T-helper 22 cell (primary cell): Measurements from ENCODE around the gene PTPN4.

Source experiments
- DNase-seq: peaks from one replicate; pipeline ENCODE4 v3.0.0-alpha.2; 2020; ENCODE audit warnings: low read depth

The PTPN4 gene

DNA sequence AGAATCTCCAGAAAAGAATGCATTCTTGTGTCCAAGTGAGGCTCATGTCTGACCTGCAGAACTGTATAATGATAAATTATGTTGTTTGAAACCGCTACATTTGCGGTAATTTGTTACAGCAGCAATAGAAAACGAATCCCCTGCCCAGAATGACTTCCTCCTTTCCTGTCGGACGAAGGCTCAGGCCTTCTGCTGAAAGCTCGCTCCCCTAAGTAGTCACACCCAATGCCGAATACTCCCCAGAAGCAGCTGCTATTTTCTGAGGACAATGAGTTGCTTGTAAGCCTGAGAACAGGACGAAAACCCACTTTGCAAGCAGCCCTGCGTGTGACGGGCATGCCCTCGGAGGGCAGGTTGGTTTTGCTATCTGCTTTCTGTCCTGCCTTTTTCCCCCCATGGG is 27.7 kb upstream of the PTPN4 start:
- no peak for DNase-seq

DNA sequence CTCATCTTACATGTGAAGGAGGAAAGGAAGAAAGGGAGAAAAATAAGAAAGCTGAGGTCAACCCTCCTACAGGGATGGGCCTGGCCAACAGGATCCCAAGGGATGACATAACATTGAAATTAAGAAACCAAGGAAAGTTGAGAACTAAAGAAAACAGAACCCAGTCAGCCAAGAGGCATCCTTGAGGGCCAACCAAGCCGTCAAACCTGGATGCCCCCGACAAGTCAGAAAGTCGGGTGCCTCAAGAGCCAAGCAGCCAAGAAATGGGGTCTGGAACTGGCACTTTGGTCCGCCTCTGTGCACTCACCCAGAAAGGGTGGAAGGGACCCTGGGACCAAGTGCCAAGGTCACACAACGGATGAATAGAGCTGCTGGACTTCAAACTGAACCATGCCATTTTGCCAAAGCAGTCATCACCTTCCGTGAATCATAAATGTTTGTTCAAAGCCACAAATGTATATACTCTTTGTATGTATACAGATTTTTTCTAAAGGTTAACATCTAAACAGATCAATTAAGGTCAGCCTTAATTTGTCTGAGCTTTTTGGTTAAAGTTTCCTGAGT is 27.0 kb upstream of the PTPN4 start:
- DNase-seq, result no peak

DNA sequence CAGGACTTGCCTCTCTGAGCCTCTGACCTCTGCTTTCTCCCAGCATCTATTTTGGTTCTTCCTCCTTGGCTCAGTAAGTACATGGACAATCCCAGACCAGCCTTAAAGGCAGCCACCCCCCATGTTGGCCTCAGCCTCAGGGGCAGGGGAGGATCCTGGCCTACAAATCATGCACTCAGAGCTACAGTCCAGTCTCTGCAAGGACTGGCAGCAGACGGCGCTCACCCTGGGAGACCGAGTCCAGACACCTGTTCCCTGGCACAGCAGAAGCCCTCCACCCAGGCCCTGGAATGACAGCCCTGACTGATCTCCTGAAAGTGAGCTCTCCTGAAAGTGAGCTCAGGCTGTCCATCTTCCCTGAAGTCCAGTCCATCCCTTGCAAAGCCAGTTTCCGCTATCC is 25.7 kb upstream of the PTPN4 start:
- no peak for DNase-seq

DNA sequence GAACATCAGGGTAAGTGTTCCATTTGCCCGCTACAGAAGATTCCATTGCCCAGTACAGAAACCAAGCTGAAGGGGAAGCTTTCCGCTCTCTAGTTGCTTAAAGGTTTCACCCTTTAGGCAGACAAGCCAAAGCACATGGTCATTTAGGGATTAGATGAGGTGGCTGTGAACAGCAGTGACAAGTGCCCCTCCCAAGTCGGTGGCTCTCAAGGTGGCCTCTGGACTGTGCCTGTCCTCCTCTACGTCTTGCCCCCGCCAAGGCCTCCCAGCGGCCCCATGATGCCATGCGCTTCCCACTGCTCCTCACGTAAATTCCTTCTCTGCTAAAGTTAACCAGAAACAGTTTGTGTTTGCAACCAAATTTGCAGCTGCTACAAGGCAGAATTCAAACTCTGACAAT is 24.2 kb upstream of the PTPN4 start:
- no peak for DNase-seq

DNA sequence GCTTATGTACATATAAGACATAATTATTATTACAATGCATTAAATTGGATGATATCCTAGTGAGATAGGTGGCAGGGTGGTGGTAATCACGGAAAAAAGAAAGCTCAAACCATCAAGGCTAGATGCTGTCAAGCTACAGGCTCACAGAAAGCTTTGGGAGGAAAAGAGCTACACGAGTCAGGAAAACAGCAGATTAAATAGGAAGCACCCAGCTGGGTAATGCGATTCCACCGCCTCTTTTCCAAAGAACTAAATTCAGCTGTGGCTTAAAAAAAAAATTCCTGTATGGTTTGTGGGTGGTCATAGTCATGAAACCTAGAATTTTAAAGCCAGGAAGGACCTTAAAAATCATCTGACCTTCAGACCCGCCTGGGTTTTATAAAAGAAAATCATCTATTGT is 23.7 kb upstream of the PTPN4 start:
- DNase-seq, result no peak

DNA sequence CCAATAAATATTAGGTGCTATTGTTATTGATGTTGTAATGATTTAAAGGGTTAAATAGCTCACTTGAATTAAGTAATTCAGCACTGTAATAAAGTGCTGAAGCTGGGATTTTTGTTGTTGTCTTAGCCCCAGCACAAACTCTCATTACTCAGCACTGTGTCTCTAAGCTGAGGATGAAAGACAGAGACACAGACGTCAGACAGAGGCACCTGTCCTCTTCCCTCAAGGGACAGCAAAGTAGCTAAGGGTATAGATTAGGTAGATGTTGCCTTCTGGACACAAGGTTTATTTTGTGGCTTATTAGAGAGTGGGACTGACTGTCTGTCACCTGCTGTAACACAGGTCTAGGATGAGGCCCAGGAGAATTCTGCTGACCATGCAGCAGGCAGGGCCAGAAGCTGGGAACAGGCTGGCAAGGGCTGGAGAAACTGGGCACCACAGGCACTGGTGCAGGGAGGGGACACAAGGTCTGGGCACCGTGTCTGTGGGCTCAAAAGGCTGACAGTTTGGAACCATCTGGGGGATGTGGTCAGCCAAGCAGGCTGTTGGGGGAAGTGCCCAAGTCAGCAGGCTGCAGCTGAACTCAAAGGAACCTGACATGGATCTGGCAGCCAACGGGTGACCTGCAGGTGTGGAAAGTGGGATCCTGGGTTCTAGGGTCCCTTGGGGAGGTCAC is 20.0 kb upstream of the PTPN4 start:
- no peak for DNase-seq

DNA sequence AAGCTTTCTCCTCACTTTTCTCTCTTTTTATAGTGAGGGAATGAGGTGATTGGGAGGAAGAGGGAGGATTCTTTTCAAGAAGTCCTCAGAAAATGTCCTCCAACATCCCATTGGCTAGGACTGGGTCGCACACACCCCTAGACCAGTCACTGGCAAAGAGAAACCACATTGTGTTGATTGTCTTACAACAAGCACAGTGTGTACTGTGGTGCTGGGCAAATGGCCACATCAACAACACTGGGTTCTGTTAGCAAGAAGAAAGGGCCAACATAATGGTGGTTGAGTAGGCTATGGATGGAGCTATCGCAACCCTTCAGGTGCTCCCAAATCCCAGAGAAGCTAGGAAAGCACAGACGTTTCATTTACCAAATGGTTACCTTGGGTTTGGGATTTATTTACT is 18.7 kb upstream of the PTPN4 start:
- no peak for DNase-seq

DNA sequence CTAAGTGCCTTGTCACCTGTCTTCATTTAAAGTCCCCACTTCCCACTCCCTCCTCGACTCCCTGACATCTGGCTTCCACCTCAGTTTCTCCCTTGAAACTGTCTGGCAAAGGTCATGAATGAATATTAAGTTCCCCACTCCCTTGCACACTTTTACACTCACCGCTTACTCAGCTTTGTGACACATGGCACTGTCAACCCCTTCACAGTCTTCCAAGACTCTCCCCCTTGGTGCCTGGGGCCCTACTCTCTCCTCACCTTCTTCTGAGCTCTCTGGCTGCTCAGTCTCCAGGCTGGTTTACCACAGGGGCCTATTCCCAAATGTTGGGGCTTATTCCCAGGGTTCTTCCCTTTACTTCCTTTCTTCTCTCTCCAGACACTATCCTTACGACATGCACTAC is 17.9 kb upstream of the PTPN4 start:
- no peak for DNase-seq

DNA sequence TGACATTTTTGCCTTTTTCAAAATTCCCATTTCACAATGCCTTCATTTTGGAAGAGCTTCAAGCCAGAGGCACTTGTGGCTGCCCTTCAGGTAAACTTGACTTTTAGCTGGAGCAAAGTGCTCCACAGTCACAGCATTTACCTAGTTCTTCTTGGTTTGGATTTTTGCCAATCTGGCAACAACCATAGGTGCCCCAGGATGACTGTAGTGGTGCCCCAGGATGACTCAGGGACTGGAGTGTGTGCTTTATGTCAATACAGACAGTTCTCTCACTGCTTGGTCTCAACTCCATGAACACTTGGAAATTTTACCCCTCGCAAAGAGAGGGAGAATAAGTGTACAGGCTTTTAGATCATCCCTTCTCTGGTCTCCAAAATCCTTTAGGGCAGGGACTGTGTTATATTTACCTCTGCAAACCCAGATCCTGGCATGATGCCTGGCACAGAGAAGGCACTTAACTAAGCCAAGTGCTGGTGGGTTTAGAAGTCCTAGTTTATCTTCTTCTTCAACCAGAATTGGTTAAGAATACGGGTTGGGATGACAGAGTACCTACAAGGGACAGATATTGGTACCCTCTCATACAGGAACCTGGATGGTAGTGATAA is 15.3 kb upstream of the PTPN4 start:
- no peak for DNase-seq

DNA sequence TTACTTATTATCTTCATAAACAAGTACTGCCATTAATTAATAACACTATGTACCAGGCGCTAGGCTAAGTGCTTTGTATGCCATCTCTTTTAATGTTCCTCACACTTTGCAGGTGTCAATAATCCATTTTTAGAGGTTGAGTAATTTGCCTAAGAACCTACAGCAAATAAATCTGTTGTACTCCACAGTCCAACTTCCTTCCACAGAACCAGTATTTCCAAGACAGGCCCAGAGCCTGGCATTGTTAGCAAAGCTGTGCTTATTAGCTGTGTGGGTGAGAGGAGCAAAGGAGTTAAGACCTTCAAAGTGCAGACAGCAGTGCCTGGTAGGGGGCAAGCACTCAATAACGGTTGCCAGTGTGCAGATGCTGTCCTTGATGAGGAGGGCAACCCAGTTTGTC is 14.2 kb upstream of the PTPN4 start:
- DNase-seq, result no peak

DNA sequence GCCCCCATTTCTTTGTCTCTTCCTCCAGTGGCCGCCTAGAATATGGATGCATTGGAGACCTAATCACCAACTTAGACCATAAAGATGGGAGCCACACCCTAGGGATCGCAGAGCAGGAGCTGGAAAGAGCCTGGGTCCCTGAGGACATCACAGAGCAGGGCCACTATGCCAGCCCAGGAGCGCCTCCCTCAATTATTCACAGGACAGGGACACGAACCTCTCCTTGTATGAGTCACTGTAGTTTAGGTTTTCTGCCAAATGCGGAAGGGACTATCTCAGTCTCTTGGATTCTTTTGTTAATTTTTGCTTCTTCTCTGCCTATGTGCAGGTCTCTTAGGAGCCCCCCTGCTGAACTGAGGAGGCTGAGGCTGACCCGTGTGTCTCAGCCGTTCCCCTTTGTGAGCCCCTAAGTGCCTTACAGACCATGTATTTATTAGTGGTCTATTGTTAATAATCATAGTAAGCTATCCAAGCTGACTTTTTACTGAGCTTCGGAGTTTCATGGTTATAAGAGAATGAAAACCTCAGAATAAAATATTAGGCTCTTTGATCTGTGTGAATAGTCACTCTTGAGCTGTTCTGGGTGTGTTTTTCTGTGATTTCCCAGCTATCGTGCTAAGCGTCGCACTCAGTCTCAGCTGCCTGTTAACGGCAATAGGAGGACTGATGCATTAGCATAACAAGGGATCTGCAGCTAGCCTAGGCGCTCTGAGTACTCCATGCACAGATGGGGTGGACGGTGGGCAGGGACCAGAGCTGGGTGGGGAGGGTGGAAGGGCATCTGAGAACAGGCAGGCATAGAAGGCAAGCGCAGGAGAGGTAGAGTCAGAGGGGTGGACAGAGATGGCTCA is 12.7 kb upstream of the PTPN4 start:
- no peak for DNase-seq

DNA sequence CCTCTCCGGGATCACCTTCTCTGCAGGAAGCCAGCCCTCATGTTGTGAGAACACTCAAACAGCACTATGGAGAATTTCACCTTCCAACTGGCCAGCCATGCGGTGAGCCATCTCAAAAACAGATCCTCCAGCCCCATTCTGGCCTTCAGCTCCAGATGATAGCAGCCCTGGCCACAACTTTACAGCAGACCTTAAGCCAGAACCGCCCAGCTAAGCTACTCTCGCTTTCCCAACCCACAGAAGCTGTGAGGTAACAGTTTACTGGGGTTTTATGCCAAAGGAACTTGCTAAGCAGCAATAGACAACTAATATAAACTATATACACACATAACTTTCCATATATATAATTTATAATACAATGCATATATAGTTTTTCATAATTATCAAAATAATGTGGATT is 11.6 kb upstream of the PTPN4 start:
- DNase-seq, result no peak

DNA sequence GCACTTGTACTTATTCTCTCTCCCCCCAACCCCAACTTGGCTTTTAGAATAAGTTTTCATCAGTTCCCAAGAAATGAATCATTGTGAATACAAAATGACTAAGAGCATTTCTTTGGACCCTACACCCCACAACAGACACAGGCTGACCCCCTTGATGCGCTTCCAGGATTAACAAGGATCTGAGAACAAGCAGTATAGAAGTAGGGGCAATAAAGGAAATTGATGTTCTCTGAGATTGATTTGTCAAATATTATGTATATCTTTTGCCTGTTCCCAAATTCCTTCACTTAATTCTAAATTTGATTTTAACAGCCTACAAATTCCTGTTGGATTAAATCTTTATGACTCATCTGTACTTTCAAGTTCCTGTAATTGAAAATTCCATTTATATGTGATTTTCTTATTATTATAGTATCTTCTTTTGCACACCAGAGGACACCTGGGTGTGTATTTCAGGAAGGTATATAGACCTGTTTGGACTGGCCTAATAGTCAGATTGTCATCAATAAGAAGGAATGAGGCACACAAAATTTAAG is 10.2 kb upstream of the PTPN4 start:
- DNase-seq, result no peak

DNA sequence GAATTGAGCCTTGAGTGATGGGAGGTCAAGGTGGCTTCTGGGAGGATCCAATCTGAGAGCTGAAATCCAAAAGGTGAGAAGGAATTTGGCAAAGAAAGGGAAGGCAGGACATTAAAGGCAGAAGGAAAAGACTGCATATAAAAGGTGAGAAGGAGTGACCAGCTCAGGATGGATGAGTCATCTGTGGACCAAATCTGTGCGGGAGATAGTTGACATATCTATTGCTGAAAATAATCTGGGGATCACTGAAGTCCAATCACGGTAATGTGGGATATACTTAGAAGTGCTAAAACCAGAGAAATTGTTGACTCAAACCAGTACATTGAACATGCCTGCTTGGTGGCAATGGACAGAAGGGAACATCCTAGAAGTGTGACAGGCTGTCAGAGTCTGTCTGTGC is 8.0 kb upstream of the PTPN4 start:
- no peak for DNase-seq

DNA sequence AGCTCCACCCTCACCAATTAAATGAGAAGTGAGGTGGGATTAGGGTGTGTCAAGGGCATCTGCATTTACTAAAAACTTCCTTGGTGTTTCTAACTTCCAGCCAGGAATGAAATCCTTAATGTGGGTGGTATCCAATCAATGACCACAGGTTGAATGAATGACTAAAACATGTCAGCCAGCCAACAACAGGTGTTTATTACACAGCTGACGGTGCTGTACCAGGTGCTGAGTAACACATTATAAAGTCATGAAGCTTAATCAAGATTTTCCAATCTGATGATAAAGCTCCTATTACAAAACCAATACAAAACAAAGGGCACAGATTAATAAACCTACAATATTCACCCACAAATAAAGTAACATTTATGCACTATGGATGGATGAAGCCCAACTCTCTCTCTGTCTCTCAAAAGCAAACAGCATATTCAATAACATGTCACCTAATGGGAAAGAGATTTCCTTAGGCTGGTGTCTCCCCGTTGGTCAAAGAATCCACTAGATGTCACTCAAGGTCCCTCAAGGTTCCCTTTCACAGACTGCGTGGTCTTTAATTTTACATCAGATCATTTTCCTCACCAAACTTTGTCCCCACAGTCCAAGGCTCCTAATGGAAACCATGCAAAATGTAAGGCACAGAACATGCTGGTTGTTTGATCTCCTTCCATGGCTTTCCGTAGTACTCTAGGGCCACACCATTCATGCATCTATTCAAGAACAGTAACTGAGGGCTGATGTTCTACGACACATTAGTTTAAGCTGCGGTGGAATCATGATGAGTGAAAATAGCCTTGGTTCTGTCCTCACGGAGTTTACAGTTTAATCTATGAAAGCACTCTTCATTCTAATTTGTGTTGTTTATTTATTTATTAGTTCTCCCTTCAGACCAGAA is 6.4 kb upstream of the PTPN4 start:
- no peak for DNase-seq

DNA sequence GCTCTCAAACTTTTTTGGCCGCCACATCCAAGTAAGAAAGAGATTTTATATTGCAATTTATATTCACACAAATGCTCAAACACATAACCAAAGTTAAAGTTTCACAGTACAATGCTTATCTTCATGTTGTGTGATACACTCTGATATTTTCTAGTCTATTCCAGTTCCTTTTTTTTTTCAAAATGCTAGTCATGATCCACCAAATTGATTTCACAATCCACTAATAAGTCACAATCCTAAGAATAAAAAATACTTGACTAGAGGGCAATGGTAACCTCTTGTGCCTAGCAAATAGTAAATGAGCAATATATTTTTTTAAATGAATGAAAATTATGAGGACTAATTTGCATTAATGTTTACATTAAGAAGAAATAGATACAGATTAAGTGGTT is 5.8 kb upstream of the PTPN4 start:
- no peak for DNase-seq

DNA sequence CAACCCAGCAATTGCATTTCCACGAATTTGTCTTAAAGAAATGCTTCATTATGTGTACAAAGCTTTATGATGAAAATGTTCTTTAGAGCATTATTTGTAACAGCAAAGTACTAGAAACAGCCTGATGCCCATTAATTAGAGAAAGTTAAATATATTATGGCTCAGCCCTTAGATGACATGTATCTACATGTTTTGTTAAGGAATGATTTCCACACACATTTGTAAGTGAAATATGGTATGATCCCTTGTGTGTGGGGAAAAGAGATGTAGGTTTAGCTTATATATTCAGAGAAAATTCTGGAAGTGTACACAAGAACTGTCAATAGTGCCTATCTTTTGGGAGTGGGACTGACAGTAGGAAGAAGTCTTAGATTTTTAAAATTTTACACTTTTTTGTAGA is 3.8 kb upstream of the PTPN4 start:
- no peak for DNase-seq

DNA sequence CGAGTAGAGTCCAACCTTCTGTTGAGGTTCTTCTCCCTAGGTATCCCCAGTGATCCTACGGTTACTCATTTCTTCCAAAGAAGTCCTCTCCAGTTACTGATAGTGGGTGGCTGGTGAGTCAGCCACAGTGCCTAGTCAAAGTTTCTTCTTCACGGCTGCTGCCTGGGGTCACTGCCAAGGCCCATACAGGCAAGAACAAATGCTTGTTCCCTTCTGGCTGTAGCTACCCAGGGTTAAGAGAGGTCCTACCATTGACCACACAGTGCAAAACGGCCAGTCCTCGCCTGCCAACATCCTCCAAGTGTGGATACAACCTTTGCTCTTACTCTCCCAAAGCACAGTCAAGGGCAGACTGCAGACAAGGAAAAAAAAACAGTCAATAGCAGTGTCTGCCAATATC is 2.9 kb upstream of the PTPN4 start:
- no peak for DNase-seq

DNA sequence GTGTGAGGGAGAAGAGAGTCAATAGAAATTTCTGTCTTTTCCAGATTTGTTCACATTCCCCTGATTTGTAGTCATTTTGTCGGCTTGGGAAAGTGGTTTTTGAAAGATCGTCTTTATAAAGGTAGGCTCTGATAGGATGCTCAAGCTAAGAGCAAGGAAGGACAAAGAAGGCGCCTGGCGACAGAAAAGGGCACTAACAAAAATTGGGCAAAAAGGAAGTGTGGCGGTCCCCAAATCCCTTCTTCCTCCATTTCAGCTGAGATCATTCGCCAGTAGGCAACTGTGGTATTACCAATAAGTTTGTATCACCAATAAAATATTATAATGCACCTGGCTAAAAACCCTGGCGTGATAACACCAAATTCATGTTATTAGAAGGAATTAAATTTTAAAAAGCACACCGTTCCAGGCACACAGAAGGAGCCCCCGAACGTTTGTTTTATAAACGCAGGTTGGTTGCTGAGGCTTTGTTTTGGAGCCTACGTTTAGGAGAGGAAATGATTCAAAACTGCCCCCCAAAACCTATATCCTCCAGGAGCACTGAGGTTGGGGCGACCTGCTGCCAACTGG is 756 bp upstream of the PTPN4 start:
- no peak for DNase-seq

DNA sequence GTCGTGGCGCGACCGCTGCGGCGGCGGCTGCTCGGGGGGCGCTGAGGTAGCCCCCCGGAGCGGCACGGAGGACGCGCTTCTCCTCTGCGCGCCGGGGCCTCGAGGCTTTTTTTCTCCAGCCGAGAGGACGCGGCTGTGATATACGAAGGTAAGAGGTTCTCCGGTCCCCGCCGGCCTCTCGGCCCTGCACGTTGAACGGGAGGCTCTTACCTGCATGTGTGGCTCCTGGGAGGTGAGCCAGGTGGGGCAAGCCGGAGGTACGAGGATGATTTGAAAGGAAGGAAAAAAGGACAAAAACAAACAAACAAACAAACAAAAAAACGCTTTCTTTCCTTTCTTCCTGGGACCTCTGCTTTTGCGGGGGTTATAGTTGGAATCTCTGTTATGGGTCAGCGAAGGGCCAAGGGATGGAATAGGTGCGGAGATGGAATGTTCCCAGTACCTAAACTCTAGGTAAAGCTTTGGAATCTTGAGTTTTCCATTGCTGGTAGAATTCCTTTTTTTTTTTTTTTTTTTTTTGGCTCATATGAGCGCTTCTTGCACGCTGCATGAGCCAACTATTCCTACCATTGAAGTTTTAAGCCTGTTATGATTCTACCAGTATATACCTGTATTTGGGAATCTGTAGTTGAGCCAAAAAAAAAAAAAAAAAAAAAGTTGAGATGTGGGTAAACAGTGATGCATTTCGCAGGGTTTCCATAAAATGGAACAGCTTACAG is 674 bp downstream of the PTPN4 start:
- no peak for DNase-seq

DNA sequence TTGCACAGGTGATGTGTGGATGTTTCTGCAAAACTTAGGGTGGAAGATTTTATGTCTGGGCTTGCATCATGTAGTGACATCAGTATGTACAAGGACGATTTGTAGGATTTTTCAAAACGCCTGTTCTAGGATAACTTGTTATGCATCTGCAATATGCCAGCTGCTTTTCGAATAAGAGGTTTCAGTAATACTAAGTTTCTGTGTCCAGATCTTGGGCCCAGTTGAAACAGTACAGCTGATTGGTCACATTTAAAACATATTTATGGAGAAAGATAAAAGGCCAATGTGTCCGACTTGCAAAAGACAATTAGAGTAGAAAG is 1.2 kb downstream of the PTPN4 start:
- no peak for DNase-seq
